Measurements from ENCODE around the gene GABRB2.

The GABRB2 gene

DNA sequence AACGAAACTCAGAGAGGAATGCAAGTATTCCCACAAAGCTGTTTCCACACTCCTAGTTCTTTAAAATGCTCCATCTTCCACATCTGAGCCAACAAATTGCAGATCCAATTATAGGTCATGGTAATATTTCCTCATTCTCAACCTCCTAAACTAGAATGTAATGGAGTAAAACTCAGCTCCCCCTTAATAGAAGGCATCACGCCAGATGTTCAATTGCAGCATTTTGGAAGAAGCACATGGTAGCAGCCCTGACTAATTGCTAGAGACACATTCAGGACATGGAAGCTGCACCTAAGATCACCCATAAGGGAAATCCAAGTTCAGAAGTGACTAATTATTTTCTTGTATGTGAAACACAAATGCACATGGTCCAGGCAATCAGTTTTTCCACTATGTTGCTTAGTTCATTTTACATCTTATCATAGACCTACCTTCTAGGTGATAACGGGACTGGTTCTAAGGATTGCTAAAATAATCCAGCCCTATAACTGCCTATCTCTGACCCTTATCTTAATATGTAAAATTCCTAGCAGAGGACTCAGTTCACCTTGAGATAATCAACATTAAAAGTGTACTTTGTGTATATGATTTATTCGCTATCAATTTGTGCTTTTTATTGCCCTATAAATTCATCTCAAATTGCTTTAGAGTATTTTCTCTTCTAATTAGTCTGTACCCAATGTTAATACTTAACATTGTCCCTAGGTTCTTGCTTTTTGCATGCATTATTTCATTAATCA lies 75.1 kb downstream of the GABRB2 start:
- no peak for DNase-seq (ENCODE audit: low spot score)

GRCh38 chr5:161467703-161468102 lies 78.8 kb downstream of the GABRB2 start:
- DNase-seq (ENCODE audit: low spot score): no peak

DNA sequence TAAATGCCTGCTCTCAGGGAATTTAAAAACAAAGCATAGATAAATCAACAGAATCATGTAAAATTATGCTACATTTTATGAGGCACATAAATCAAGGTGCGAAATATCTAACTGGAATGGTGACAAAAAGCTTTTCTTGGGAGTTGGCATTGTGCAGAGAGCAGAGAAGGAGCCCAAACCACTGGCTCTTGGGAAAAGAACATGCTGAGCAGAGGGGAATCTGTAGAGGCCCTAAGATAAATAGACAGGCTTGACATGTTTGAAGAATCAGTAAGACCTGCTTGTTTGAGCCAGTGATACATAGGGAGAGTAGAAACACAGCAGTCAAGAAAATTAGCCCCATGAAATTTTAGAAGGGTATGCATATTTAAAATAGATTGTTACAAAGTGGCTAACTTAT lies 85.8 kb downstream of the GABRB2 start:
- no peak for DNase-seq (ENCODE audit: low spot score)

DNA sequence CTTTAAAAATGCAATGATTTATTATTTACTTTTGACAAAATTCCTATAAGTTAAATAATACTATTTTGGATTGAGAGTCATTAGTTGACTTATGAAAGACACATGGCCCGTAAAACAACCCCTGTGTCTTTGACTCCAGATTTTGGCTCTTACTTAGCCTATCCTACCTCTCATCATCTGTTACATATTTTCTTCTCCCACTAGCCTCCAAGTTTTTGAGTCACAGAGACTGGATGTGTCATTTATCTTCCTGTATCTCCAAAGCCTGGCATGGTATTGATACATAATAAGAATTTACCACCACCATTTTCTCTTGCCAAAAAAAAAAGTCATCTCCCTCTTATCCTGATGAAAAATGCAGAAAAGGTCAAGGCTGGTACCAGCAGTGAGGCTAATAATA lies 99.9 kb downstream of the GABRB2 start:
- DNase-seq (ENCODE audit: low spot score): no peak

GRCh38 chr5:161442471-161442870 lies 104.1 kb downstream of the GABRB2 start:
- no peak for DNase-seq (ENCODE audit: low spot score)

- no peak for DNase-seq (ENCODE audit: low spot score)
These were observed 113.7 kb downstream of the GABRB2 start for GRCh38 chr5:161432798-161433197.

DNA sequence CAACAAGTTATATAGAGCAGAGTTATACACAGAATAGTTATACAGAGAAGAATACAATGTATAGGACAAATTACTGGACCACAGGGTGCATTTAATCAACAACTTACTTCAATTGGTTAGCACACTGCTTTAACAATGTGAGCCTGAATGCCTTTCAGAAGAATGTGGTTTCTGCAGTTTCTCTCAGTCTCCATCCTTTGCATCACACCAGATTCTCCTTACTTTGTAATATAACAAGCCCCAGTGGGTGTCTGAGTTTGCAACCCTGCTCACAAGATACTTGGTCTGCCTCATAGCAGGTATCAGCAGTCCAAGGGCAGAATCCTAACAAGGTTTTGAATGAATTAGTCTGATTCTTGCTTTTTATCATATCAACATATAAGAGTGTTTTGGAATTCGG lies 114.6 kb downstream of the GABRB2 start:
- no peak for DNase-seq (ENCODE audit: low spot score)

- DNase-seq (ENCODE audit: low spot score): no peak
These were observed 125.5 kb downstream of the GABRB2 start for GRCh38 chr5:161421067-161421466.

GRCh38 chr5:161420521-161420920 lies 126.0 kb downstream of the GABRB2 start:
- no peak for DNase-seq (ENCODE audit: low spot score)

DNA sequence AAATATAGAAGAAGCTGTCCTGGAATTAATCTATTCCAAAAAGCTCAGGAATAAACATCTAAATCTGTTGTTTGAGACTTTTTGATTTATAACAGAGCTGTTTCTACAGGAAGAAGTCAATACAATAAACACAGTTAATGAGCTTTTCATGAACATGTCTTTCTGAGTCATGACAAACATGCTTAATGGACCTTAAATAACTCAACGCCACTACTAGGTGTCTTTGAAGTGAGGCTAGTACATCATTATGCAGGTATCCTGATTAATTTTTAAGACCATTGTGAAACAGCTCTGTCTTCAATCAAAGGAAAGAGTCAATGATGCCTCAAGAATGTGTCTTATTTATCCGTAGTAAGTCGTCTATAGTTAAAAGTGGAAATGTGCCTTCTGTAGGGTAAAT lies 131.6 kb downstream of the GABRB2 start:
- no peak for DNase-seq (ENCODE audit: low spot score)

- no peak for DNase-seq (ENCODE audit: low spot score)
These were observed 132.5 kb downstream of the GABRB2 start for GRCh38 chr5:161414037-161414436.

DNA sequence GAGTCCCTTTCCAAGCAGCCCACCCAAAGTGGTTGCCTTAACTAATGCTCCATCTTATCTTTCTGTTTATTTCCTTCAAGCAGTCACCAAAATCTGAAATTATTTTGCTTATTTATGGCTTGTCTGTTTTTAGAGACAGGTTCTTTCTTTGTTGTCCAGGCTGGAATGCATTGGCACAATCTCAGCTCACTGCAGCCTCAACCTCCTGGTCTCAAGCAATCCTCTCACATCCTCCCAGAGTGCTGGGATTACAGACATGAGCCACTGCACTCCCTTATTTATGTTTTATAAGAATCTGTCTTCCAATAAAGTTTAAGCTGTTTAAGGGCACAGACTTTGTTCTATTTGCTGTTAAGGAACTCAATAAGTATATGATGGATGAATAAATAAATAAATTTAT lies 133.7 kb downstream of the GABRB2 start:
- no peak for DNase-seq (ENCODE audit: low spot score)

DNA sequence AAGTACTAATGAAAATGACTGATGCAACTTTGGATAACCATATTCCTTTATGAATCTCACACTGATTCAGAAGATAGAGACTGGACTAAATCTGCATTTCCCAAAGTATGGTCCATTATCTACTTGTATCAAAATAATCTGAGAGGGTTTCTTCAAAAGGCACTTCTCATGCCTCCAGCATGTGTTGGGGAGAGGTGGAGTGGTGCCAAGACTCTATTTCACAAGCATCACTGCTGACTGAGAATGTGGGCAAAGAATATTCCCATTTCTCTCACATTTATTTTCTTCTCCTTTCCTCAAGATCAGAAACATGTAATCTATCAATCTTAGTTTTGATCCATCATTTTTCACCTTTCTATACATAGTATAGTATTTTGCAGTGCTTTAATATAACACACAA lies 135.4 kb downstream of the GABRB2 start:
- no peak for DNase-seq (ENCODE audit: low spot score)

GRCh38 chr5:161410640-161411039 lies 135.9 kb downstream of the GABRB2 start:
- no peak for DNase-seq (ENCODE audit: low spot score)

- no peak for DNase-seq (ENCODE audit: low spot score)
These were observed 137.1 kb downstream of the GABRB2 start for GRCh38 chr5:161409471-161409870.

DNA sequence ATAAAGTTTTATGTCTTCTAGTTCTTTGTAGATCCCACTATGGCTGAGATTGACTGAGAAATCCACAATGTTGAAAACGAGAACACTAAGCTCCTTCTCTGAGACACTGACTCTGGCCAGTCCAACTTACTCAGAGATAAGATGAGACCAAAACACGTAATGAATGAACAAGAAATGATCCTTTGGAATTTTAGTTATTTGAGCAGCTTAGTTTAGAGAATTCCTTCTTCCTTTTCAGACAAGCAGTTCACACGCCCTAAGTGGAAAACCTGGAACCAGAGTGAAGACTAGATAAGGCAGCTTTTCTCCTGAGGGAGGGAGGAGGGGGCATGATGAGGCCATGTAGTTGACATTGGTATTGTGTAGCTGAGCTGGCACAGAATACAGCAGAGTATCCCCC lies 139.6 kb downstream of the GABRB2 start:
- no peak for DNase-seq (ENCODE audit: low spot score)

GRCh38 chr5:161403996-161404395 lies 142.5 kb downstream of the GABRB2 start:
- no peak for DNase-seq (ENCODE audit: low spot score)

- DNase-seq (ENCODE audit: low spot score): no peak
These were observed 143.4 kb downstream of the GABRB2 start for GRCh38 chr5:161403121-161403520.

DNA sequence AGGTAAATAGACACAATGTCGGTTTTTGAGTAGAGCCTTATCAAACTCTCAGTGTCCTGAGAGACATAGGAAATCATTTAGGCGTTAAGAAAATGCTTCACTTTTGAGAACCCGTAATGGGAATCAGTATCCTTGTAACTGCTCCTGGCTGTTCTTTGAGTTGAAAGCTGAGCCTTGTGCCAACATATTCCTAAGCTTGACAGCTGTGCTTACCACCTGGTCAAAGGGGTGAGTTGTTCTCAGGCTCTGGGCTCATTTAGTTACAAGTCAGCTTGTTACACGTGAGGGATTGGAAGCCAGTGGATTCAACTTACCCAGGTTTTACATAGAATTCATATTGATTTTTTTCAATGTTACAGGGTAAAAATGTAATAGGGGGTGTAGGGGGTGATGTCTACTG lies 145.9 kb downstream of the GABRB2 start:
- no peak for DNase-seq (ENCODE audit: low spot score)

DNA sequence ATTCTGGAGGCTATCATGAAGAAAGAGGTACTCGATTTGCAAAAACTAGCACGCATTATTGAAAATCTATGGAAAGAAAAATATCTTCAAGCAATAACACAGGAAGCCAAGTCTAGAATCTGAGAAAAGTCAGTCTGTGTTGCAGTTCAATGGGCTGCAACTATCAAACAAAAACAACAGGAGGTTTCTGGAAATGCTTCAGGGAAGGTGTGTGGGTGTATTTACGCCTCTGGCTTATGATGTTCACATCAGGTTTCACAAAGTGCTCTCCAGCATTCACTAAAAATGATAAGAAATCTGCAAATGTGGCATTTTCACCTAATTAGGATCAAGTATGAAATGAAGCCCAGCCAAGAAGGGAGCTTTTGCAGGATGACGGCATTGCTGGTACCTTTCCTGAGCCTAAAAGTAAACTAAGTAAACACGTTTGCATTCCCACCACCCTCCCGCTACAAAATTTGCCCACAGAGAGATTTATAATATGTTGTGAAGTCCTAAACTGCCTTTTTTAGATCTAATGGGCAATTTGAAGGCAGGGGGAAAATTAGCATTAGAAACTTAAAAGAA lies 146.4 kb downstream of the GABRB2 start:
- no peak for DNase-seq (ENCODE audit: low spot score)

- DNase-seq (ENCODE audit: low spot score): no peak
These were observed 149.1 kb downstream of the GABRB2 start for GRCh38 chr5:161397448-161397847.

GRCh38 chr5:161396171-161396570 lies 150.4 kb downstream of the GABRB2 start:
- no peak for DNase-seq (ENCODE audit: low spot score)

DNA sequence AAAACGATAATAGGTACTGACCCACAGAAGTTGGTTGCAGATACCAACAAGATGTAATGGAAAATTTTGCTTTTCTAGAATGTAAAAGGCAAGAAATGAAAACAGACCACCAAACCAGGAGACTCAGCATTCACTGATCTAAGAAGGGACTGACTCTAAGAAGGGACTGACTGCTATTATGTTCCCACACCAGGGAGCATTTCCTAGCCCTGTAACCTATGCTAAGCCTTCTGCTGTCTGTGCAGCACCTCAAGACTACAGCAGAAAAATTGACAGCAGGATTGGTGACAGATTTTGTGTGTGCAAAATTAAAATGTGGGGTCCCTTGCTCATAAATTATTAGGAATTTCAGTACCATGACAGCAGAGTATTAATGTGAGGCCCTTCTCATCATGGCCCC lies 154.8 kb downstream of the GABRB2 start:
- no peak for DNase-seq (ENCODE audit: low spot score)

- DNase-seq (ENCODE audit: low spot score): no peak
These were observed 155.5 kb downstream of the GABRB2 start for GRCh38 chr5:161391016-161391415.

Measured in GM03348 (cell line).